K562 (cell line): ENCODE results near the gene CCDC28B. TPM values are rescaled to one million over a fixed set of nuclear protein-coding genes. Genes with fewer than 3 reads are reported as not detected.
A peak's percentile ranks its signal among the peaks of the same experiment; 100 is the strongest.

Source experiments
- CTBP1 ChIP-seq: fragments of 450-650 bp; IDR thresholded peaks from 2 replicates; pipeline ENCODE4 v1.6.1; 2016; ENCODE audit warnings: borderline replicate concordance
- EHMT2 ChIP-seq: fragments of 450-650 bp; IDR thresholded peaks from 2 replicates; pipeline ENCODE4 v1.6.1; 2018; ENCODE audit warnings: antibody characterized with exemption
- LEF1 ChIP-seq: fragments of 450-650 bp; IDR thresholded peaks from 2 replicates; pipeline ENCODE4 v1.6.1; 2016; ENCODE audit warnings: mild to moderate bottlenecking
- POLR3G ChIP-seq: IDR thresholded peaks from 2 replicates; pipeline ENCODE4 v1.6.1; 2011; ENCODE audit not compliant: insufficient read length, insufficient replicate concordance; ENCODE audit errors: extremely low read depth
- RAD21 ChIP-seq, 2 experiments: fragments of 250-450 bp in 1 of 2; fragments of 450-650 bp in 1 of 2; sonication (Bioruptor Pico) in 1 of 2; formaldehyde crosslinking in 1 of 2; IDR thresholded peaks in 1 of 2; conservative IDR thresholded peaks in 1 of 2; 2 replicates each; pipeline versions ENCODE4 v1.4.0 to v1.8.0; 2020 to 2022; ENCODE audit warnings: mild to moderate bottlenecking in 2 of 2, moderate library complexity in 1 of 2
- RBM22 ChIP-seq: fragments of 200-400 bp; formaldehyde crosslinking; IDR thresholded peaks from 2 replicates; pipeline ENCODE4 v1.6.1; 2018; ENCODE audit warnings: low read length, low read depth; ENCODE audit not compliant: poor library complexity, severe bottlenecking
- SREBF1 ChIP-seq: fragments of 150-350 bp; IDR thresholded peaks from 2 replicates; pipeline ENCODE4 v1.6.1; 2014; ENCODE audit warnings: antibody characterized with exemption, low read depth, low read length, borderline replicate concordance
- TOE1 ChIP-seq, 2 experiments: fragments of 450-650 bp in 1 of 2; sonication (generic) in 1 of 2; formaldehyde crosslinking in 1 of 2; IDR thresholded peaks; 2 replicates each; pipeline versions ENCODE4 v1.7.1 to v1.8.0; 2016 to 2022; ENCODE audit warnings: borderline replicate concordance in 2 of 2, mild to moderate bottlenecking in 2 of 2, antibody characterized with exemption in 1 of 2, inconsistent platforms in 1 of 2, low read depth in 1 of 2, missing genetic modification reagents in 1 of 2, moderate library complexity in 1 of 2
- TSC22D4 ChIP-seq: fragments of 450-650 bp; IDR thresholded peaks from 2 replicates; pipeline ENCODE4 v1.6.1; 2016; ENCODE audit warnings: missing genetic modification characterization, missing biosample characterization, control low read depth
- ZBTB40 ChIP-seq, 2 experiments: fragments of 450-650 bp in 1 of 2; sonication (generic) in 1 of 2; formaldehyde crosslinking in 1 of 2; IDR thresholded peaks; 2 replicates each; pipeline versions ENCODE4 v1.7.1 to v1.9.0; 2016 to 2022; ENCODE audit warnings: inconsistent platforms in 1 of 2, mild to moderate bottlenecking in 1 of 2, missing genetic modification reagents in 1 of 2
- ZNF347 ChIP-seq: fragments of 450-650 bp; formaldehyde crosslinking; IDR thresholded peaks from 2 replicates; pipeline ENCODE4 v1.4.0; 2020; ENCODE audit warnings: low read depth, mild to moderate bottlenecking, moderate library complexity
- ZNF696 ChIP-seq: fragments of 250-450 bp; sonication (Bioruptor Pico); conservative IDR thresholded peaks from 2 replicates; pipeline ENCODE4 v1.4.0; 2020; ENCODE audit warnings: mild to moderate bottlenecking, moderate library complexity
- polyA plus RNA-seq, 8 experiments: library from polyadenylated mRNA; depleted of rRNA in 4 of 8; stranded (reverse) in 5 of 8; unstranded in 3 of 8; fragments of >200 nt; fragmentation: Nextera tagmentation in 2 of 8; fragmentation: Illumina TruSeq in 1 of 8; extraction: Ambion mirVana in 2 of 8; extraction: Trizol in 1 of 8; gene quantifications; 2 replicates each; pipeline versions ENCODE4 v1.2.1 to v1.2.3, GENCODE V29; 2011 to 2014; ENCODE audit warnings: inconsistent platforms in 1 of 8, missing spikeins in 1 of 8
- total RNA-seq, 7 experiments: library from RNA; depleted of rRNA in 6 of 7; stranded (reverse); fragments of >200 nt in 6 of 7; fragmentation: Illumina TruSeq in 2 of 7; extraction: Trizol in 2 of 7; gene quantifications; 2 replicates each; pipeline versions ENCODE4 v1.2.1 to v1.2.3, GENCODE V29; 2011 to 2021; ENCODE audit warnings: low replicate concordance in 1 of 7
- TF ChIP-seq, protein P1 (sequence below): fragments of 250-450 bp; sonication (Bioruptor Pico); IDR thresholded peaks from 2 replicates; pipeline ENCODE4 v1.8.0; 2021; ENCODE audit warnings: borderline replicate concordance, mild to moderate bottlenecking, moderate library complexity; ENCODE audit not compliant: poor library complexity, severe bottlenecking
- TF ChIP-seq, protein P2 (sequence below): fragments of 250-450 bp; sonication (Bioruptor Pico); IDR thresholded peaks from 2 replicates; pipeline ENCODE4 v1.8.0; 2021; ENCODE audit warnings: mild to moderate bottlenecking, moderate library complexity

The CCDC28B gene
- total and polyA plus RNA-seq, 9 of the 15 experiments (the other 6 are each of a cell fraction or from before 2014, with no cell fraction given): 5.7 to 54.5 (median 31.7) TPM

DNA sequence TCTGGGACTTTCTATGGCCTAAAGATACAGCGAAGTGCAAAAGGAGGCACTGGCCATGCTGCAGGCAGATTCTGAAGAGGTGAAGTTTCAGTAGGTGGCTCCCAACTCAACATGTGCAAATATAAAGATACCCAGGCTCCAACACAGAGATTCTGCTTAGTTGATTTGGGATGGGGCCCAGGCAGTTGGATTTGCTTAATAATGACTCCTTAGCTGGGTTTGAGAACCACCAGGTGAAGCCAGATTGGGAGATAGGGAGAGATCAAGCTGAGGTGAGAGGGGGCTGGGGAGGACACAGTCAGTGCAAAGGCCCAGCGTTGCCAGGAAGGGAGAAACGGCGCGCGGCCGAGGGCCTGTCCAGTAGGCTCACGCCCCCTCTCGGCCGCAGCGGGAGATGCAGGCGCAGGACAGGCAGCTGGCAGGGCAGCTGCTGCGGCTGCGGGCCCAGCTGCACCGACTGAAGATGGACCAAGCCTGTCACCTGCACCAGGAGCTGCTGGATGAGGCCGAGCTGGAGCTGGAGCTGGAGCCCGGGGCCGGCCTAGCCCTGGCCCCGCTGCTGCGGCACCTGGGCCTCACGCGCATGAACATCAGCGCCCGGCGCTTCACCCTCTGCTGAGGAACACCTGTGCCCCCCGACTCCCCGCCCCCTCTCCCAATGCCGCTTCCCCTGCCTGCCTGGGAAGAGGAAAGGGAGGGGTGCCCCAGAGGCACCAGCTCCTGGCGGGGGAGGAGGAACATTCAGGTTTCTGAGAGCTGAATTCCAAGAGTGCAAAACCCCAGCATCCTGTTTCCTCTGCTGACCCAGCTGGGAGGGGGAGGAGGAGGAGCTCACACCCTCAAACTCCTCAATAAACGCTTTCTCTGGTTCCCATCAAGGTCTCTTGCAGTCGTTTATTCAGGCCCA is 47.8 kb downstream of the CCDC28B start (continued):
- TF ChIP-seq, protein P1, sequence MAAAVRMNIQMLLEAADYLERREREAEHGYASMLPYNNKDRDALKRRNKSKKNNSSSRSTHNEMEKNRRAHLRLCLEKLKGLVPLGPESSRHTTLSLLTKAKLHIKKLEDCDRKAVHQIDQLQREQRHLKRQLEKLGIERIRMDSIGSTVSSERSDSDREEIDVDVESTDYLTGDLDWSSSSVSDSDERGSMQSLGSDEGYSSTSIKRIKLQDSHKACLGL (CRISPR knock-in tag): no peak
- peak; percentile 72 to 91 for TF ChIP-seq RAD21 (CRISPR knock-in tag; conservative IDR thresholded peaks at IDR 0.05 in 1 of 2, IDR thresholded peaks at IDR 0.05 in 1 of 2)
- TF ChIP-seq ZBTB40 (IDR thresholded peaks at IDR 0.05): no peak
- no peak for TF ChIP-seq ZBTB40 (CRISPR knock-in tag; IDR thresholded peaks at IDR 0.05)
- TF ChIP-seq TSC22D4 (tag): no peak
- no peak for TF ChIP-seq RBM22
- no peak for TF ChIP-seq POLR3G
- no peak for TF ChIP-seq LEF1
- TF ChIP-seq ZNF696 (CRISPR knock-in tag): no peak
- no peak for TF ChIP-seq ZNF347
- TF ChIP-seq CTBP1: peak; percentile 83; the same call in 1 of the 2 replicates
- TF ChIP-seq, protein P2, sequence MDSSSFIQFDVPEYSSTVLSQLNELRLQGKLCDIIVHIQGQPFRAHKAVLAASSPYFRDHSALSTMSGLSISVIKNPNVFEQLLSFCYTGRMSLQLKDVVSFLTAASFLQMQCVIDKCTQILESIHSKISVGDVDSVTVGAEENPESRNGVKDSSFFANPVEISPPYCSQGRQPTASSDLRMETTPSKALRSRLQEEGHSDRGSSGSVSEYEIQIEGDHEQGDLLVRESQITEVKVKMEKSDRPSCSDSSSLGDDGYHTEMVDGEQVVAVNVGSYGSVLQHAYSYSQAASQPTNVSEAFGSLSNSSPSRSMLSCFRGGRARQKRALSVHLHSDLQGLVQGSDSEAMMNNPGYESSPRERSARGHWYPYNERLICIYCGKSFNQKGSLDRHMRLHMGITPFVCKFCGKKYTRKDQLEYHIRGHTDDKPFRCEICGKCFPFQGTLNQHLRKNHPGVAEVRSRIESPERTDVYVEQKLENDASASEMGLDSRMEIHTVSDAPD: no peak
- peak; percentile 55; the same call in 1 of the 2 replicates for TF ChIP-seq TOE1 (IDR thresholded peaks at IDR 0.05; ENCODE audit: borderline replicate concordance)
- TF ChIP-seq TOE1 (CRISPR knock-in tag; IDR thresholded peaks at IDR 0.05; ENCODE audit: borderline replicate concordance, low read depth): no peak
- no peak for TF ChIP-seq SREBF1
- TF ChIP-seq EHMT2: 0 out of 2 replicates have a peak, but pooled peaks have one; percentile 40
